ENCODE results near the gene FERMT2.
A peak's percentile ranks its signal among the peaks of the same experiment; 100 is the strongest.

Gene FERMT2

DNA sequence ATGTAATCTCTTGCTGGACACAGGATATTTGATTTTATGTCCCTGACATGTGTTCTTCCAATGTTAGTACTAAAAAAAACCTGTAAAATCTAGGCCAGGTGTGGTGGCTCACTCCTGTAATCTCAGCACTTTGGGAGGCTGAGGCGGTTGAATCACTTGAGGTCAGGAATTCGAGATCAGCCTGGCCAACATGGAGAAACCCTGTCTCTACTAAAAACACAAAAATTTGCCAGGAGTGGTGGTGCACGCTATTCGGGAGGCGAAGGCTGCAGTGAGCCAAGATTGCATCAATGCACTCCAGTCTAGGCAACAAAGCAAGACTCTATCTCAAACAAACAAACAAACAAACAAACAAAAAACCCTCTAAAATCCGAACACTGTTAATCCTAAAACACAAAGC lies 68.0 kb downstream of the FERMT2 start:
- TF ChIP-seq, protein P1, sequence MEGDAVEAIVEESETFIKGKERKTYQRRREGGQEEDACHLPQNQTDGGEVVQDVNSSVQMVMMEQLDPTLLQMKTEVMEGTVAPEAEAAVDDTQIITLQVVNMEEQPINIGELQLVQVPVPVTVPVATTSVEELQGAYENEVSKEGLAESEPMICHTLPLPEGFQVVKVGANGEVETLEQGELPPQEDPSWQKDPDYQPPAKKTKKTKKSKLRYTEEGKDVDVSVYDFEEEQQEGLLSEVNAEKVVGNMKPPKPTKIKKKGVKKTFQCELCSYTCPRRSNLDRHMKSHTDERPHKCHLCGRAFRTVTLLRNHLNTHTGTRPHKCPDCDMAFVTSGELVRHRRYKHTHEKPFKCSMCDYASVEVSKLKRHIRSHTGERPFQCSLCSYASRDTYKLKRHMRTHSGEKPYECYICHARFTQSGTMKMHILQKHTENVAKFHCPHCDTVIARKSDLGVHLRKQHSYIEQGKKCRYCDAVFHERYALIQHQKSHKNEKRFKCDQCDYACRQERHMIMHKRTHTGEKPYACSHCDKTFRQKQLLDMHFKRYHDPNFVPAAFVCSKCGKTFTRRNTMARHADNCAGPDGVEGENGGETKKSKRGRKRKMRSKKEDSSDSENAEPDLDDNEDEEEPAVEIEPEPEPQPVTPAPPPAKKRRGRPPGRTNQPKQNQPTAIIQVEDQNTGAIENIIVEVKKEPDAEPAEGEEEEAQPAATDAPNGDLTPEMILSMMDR (IDR thresholded peaks at IDR 0.05; ENCODE audit: low read depth, low read length): no peak

DNA sequence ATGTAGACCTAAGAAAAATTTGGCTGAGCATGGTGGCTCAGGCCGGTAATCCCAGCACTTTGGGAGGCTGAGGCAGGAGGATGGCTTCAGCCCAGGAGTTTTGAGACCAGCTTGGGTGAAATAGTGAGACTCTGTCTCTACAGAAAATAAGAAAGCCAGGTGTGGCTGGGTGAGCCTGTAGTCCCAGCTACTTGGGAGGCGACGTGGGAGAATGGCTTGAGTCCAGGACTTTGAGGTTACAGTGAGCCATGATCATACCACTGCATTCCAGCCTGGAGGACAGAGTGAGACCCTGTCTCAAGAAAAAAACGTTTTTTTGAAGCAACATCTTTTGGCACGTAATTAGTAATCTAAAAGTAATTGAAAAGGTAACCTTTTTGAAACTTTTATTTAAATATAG lies 70.9 kb downstream of the FERMT2 start:
- no peak overlapping the region for H3K4me3 ChIP-seq (replicated peaks in 1 of 2; ENCODE audit: low read depth in 2 of 2, low read length in 2 of 2)
- TF ChIP-seq, protein P1 (IDR thresholded peaks at IDR 0.05; ENCODE audit: low read depth, low read length): no peak
- DNase-seq (ENCODE audit: low read depth in 2 of 2): peak; percentile 16 to 72

More for the DNA sequence above, 68.0 kb downstream of the FERMT2 start:
- no peak overlapping the region for H3K4me3 ChIP-seq (replicated peaks in 1 of 2; ENCODE audit: low read depth in 2 of 2, low read length in 2 of 2)
- DNase-seq (ENCODE audit: low read depth in 2 of 2): no peak

DNA sequence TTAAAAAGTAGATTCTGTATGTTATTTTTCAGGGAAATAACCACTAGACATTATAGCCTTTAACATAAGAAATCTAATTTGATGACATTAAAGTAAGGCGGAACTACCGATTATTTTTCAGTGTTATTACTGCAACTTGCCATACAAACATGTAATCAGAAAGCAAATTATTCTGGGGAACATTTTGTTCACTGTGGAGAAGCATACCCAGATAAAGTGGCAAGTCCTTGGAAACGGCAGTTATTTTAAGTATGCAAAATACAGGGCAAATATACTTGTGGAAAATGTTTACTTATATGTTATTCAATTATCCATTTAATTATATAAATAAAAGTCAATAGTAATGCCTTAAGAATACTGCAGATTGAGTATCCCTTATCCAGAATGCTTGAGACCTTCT lies 71.9 kb downstream of the FERMT2 start:
- no peak overlapping the region for H3K4me3 ChIP-seq (replicated peaks in 1 of 2; ENCODE audit: low read depth in 2 of 2, low read length in 2 of 2)
- TF ChIP-seq, protein P1 (IDR thresholded peaks at IDR 0.05; ENCODE audit: low read depth, low read length): no peak
- DNase-seq (ENCODE audit: low read depth in 2 of 2): no peak

DNA sequence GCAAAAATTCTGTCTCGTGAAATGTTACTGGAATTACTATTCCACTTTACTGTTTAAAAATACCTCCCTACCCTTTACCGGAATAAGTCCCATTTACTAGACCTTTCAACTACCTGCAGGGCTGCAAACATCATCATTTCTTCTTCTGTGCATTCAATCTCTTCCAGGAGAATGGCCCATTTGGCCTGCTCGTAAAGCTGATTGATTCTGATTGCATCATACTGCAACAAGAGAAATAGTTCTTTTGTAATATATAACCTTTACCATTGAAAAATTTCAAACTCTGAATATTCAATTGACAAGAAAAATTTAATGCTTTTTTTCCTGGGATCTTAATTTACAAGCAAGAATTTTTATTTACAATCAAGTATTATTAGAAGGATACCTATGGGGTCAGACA lies 72.4 kb downstream of the FERMT2 start:
- no peak overlapping the region for H3K4me3 ChIP-seq (replicated peaks in 1 of 2; ENCODE audit: low read depth in 2 of 2, low read length in 2 of 2)
- DNase-seq (ENCODE audit: low read depth in 2 of 2): no peak
- TF ChIP-seq, protein P1 (IDR thresholded peaks at IDR 0.05; ENCODE audit: low read depth, low read length): no peak

DNA sequence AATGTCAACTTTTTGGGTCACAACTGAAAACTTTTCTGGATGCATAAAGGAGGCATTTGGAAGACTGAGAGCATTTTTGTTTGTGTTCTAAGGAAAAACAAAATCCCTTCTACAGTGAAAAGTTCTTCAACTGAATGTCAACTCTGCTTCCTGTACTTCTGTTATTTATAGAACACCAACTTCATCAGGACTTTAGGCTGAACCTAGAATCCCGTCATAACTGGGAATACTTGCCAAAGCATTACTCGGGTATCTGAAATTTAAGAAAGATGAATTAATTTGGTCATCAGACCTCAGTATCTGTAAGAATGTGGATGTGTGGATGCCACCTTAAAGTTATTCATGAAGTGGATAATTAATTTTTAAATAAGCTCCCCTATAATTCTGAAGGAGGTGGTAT lies 73.2 kb downstream of the FERMT2 start:
- peak; percentile 69 to 83 for DNase-seq (ENCODE audit: low read depth in 2 of 2)
- no peak overlapping the region for H3K4me3 ChIP-seq (replicated peaks in 1 of 2; ENCODE audit: low read depth in 2 of 2, low read length in 2 of 2)
- TF ChIP-seq, protein P1 (IDR thresholded peaks at IDR 0.05; ENCODE audit: low read depth, low read length): no peak

DNA sequence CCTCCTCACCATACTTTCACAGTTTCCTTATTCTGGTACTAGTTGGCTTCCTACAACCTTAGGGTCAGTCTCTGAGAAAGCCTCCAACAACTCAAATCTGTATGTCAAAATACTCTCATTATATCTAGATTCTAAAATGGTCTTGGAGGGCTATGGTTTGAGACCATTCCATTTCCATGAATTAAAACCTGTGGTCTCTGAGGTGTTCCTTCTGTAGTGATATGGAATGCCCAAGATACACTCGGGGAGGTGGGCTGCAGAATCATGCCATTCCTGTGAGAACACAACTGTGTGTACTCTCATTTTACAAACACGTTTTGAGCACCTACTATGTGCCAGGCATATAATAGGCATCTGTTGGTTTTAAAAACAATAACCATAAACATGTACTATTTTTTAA lies 74.0 kb downstream of the FERMT2 start:
- TF ChIP-seq, protein P1 (IDR thresholded peaks at IDR 0.05; ENCODE audit: low read depth, low read length): no peak
- DNase-seq (ENCODE audit: low read depth in 2 of 2): no peak
- H3K4me3 ChIP-seq (replicated peaks in 1 of 2; ENCODE audit: low read depth in 2 of 2, low read length in 2 of 2): no peak overlapping the region

DNA sequence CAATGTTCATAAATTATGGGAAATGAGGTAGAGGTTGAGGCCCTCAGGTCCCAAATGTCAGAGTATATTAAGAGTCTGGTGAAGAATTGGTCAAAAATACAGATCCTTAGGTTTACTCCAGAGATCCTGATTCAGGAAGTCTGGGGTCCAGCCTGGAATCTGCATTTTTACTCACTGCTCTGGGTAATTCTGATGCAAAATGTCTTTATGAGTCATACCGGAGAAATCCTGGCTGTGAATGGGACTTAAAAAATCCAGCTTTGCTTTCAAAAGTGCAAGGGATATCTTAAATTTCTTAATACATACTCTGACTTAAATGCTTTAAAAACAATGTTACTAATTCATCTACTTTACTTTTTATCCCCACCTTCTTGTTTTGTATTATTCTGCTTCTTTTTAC lies 74.5 kb downstream of the FERMT2 start:
- DNase-seq (ENCODE audit: low read depth in 2 of 2): peak; percentile 73 to 80
- TF ChIP-seq, protein P1 (IDR thresholded peaks at IDR 0.05; ENCODE audit: low read depth, low read length): no peak
- no peak overlapping the region for H3K4me3 ChIP-seq (replicated peaks in 1 of 2; ENCODE audit: low read depth in 2 of 2, low read length in 2 of 2)
